ENCODE results near the gene CAPN3. TPM values are rescaled to one million over a fixed set of nuclear protein-coding genes. Genes with fewer than 3 reads are reported as not detected.

Gene CAPN3
- total and polyA plus RNA-seq, 5 donors from 2014 or later: 0.21 to 15.6 TPM; not detected in 3

- no peaks in the 10 kb centered on the region for H3K9me3 Mint-ChIP-seq
- no peak overlapping the region for H3K27ac Mint-ChIP-seq
- H3K4me1 Mint-ChIP-seq: no peaks in the 10 kb centered on the region
- no peaks in the 10 kb centered on the region for H3K27me3 Mint-ChIP-seq
- ATAC-seq (ENCODE audit: low read depth in 2 of 2): no peak
- no peak overlapping the region for H3K4me3 Mint-ChIP-seq
- Histone ChIP-seq H3K36me3 (ENCODE audit: control insufficient read depth, insufficient read depth, low read length) (peaks cover 75% of the 10 kb centered on the region), H3K27me3 (ENCODE audit: control insufficient read depth, insufficient read depth, low read length) (no peaks in the 10 kb centered on the region), H3K4me1 (ENCODE audit: control insufficient read depth, insufficient read depth, low read length, poor library complexity, severe bottlenecking) (no peaks in the 10 kb centered on the region), H3K4me3 (ENCODE audit: low read depth, low read length) (no peak overlapping the region), H3K9me3 (ENCODE audit: control insufficient read depth in 2 of 2, low read length in 2 of 2) (no peaks in the 10 kb centered on the region), H3K27ac (ENCODE audit: insufficient read depth, low read length, poor library complexity, severe bottlenecking) (no peak overlapping the region)
- no peak for DNase-seq
- peaks cover 56% of the 10 kb centered on the region for H3K36me3 Mint-ChIP-seq
Observed at GRCh38 chr15:42447599-42447998, 88.3 kb downstream of the CAPN3 start.

DNA sequence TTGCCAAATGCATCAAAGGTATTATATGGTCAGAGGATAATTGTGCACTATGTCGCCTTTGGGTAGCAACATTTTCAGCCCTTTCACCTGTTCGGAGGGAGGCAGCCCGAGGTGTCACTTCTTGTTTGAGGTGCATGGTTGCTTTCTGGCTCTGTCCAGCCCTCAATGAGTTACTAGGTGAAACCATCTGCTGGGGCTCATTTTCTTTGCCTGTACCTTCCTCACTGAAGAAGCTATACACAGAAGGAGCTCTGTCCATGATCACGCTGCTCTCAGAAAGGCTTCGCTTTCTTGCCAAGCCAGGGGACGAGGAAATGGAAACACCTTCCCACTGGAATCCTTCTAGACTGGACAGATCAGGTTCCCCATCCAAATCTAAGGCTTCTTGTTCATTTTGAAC is 89.0 kb downstream of the CAPN3 start:
- Histone ChIP-seq H3K9me3 (ENCODE audit: control insufficient read depth in 2 of 2, low read length in 2 of 2) (no peaks in the 10 kb centered on the region), H3K27ac (ENCODE audit: insufficient read depth, low read length, poor library complexity, severe bottlenecking) (no peak overlapping the region), H3K4me1 (ENCODE audit: control insufficient read depth, insufficient read depth, low read length, poor library complexity, severe bottlenecking) (no peaks in the 10 kb centered on the region), H3K27me3 (ENCODE audit: control insufficient read depth, insufficient read depth, low read length) (no peaks in the 10 kb centered on the region), H3K4me3 (ENCODE audit: low read depth, low read length) (no peak overlapping the region), H3K36me3 (ENCODE audit: control insufficient read depth, insufficient read depth, low read length) (peaks cover 74% of the 10 kb centered on the region)
- Mint-ChIP-seq H3K36me3 (peaks cover 56% of the 10 kb centered on the region), H3K4me1 (no peaks in the 10 kb centered on the region), H3K27ac (no peak overlapping the region), H3K9me3 (no peaks in the 10 kb centered on the region), H3K4me3 (no peak overlapping the region), H3K27me3 (no peaks in the 10 kb centered on the region)
- DNase-seq: no peak
- ATAC-seq (ENCODE audit: low read depth in 2 of 2): no peak

- DNase-seq (no peak), ATAC-seq (ENCODE audit: low read depth in 2 of 2) (no peak)
- no peaks in the 10 kb centered on the region for H3K27me3 ChIP-seq (ENCODE audit: control insufficient read depth, insufficient read depth, low read length)
- no peak overlapping the region for H3K27ac ChIP-seq (ENCODE audit: insufficient read depth, low read length, poor library complexity, severe bottlenecking)
- no peak overlapping the region for H3K4me3 ChIP-seq (ENCODE audit: low read depth, low read length)
- no peaks in the 10 kb centered on the region for H3K4me1 ChIP-seq (ENCODE audit: control insufficient read depth, insufficient read depth, low read length, poor library complexity, severe bottlenecking)
- Mint-ChIP-seq H3K27ac (peak overlapping the region in 2 of 3 donors; percentile 7 to 74), H3K9me3 (no peaks in the 10 kb centered on the region), H3K27me3 (no peaks in the 10 kb centered on the region), H3K36me3 (peaks cover 53% of the 10 kb centered on the region), H3K4me1 (no peaks in the 10 kb centered on the region), H3K4me3 (no peak overlapping the region)
- H3K36me3 ChIP-seq (ENCODE audit: control insufficient read depth, insufficient read depth, low read length): peaks cover 69% of the 10 kb centered on the region
- no peaks in the 10 kb centered on the region for H3K9me3 ChIP-seq (ENCODE audit: control insufficient read depth in 2 of 2, low read length in 2 of 2)
Observed at GRCh38 chr15:42449770-42450424, 90.6 kb downstream of the CAPN3 start.

GRCh38 chr15:42450425-42450790 is 91.1 kb downstream of the CAPN3 start:
- peaks cover 64% of the 10 kb centered on the region for H3K36me3 ChIP-seq (ENCODE audit: control insufficient read depth, insufficient read depth, low read length)
- Mint-ChIP-seq H3K9me3 (no peaks in the 10 kb centered on the region), H3K4me1 (no peaks in the 10 kb centered on the region), H3K36me3 (peaks cover 48% of the 10 kb centered on the region), H3K4me3 (no peak overlapping the region), H3K27ac (peak overlapping the region in 1 of 3 donors; percentile 74), H3K27me3 (no peaks in the 10 kb centered on the region)
- ATAC-seq (ENCODE audit: low read depth in 2 of 2) (no peak), DNase-seq (no peak)
- H3K9me3 ChIP-seq (ENCODE audit: control insufficient read depth in 2 of 2, low read length in 2 of 2): no peaks in the 10 kb centered on the region
- no peak overlapping the region for H3K4me3 ChIP-seq (ENCODE audit: low read depth, low read length)
- H3K27me3 ChIP-seq (ENCODE audit: control insufficient read depth, insufficient read depth, low read length): no peaks in the 10 kb centered on the region
- H3K27ac ChIP-seq (ENCODE audit: insufficient read depth, low read length, poor library complexity, severe bottlenecking): no peak overlapping the region
- H3K4me1 ChIP-seq (ENCODE audit: control insufficient read depth, insufficient read depth, low read length, poor library complexity, severe bottlenecking): no peaks in the 10 kb centered on the region

- ATAC-seq (ENCODE audit: low read depth in 2 of 2) (no peak), DNase-seq (no peak)
- Mint-ChIP-seq H3K9me3 (no peaks in the 10 kb centered on the region), H3K4me1 (peaks cover 0 to 11% (median 6%) of the 10 kb centered on the region in 4 donors), H3K27me3 (no peaks in the 10 kb centered on the region), H3K27ac (peak overlapping the region in 1 of 3 donors; percentile 69), H3K4me3 (no peak overlapping the region), H3K36me3 (peaks cover 31% of the 10 kb centered on the region)
- Histone ChIP-seq H3K4me3 (ENCODE audit: low read depth, low read length) (no peak overlapping the region), H3K4me1 (ENCODE audit: control insufficient read depth, insufficient read depth, low read length, poor library complexity, severe bottlenecking) (no peaks in the 10 kb centered on the region), H3K27ac (ENCODE audit: insufficient read depth, low read length, poor library complexity, severe bottlenecking) (no peak overlapping the region), H3K27me3 (ENCODE audit: control insufficient read depth, insufficient read depth, low read length) (no peaks in the 10 kb centered on the region), H3K9me3 (ENCODE audit: control insufficient read depth in 2 of 2, low read length in 2 of 2) (no peaks in the 10 kb centered on the region), H3K36me3 (ENCODE audit: control insufficient read depth, insufficient read depth, low read length) (peaks cover 40% of the 10 kb centered on the region)
Observed at GRCh38 chr15:42453826-42454225, 94.5 kb downstream of the CAPN3 start.

DNA sequence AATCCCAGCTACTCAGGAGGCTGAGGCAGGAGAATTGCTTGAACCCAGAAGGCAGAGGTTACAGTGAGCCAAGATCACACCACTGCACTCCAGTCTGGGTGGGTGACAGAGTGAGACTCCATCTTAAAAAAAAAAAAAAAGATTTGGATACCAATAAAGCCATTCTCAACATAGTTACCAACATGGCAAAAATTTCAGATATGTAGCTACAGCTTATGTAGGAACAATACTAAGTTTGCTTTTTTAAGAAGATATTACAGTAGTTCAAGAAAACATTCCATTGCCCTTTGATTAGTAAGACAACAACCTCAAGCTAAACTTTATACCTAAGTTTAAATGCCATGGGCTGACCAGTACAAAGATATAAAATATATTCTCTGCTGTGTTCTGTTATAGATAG is 97.2 kb downstream of the CAPN3 start:
- H3K4me3 Mint-ChIP-seq: no peak overlapping the region
- ATAC-seq (ENCODE audit: low read depth in 2 of 2): no peak
- H3K27ac ChIP-seq (ENCODE audit: insufficient read depth, low read length, poor library complexity, severe bottlenecking): no peak overlapping the region

GRCh38 chr15:42456971-42457370 is 97.7 kb downstream of the CAPN3 start:
- ATAC-seq (ENCODE audit: low read depth in 2 of 2): no peak
- Mint-ChIP-seq H3K4me1 (peaks cover 6 to 23% (median 14%) of the 10 kb centered on the region in 4 donors), H3K36me3 (peaks cover 6% of the 10 kb centered on the region), H3K27ac (no peak overlapping the region), H3K9me3 (no peaks in the 10 kb centered on the region), H3K27me3 (no peaks in the 10 kb centered on the region), H3K4me3 (no peak overlapping the region)
- no peak overlapping the region for H3K27ac ChIP-seq (ENCODE audit: insufficient read depth, low read length, poor library complexity, severe bottlenecking)
- no peaks in the 10 kb centered on the region for H3K27me3 ChIP-seq (ENCODE audit: control insufficient read depth, insufficient read depth, low read length)
- peaks cover 11% of the 10 kb centered on the region for H3K36me3 ChIP-seq (ENCODE audit: control insufficient read depth, insufficient read depth, low read length)
- H3K4me1 ChIP-seq (ENCODE audit: control insufficient read depth, insufficient read depth, low read length, poor library complexity, severe bottlenecking): no peaks in the 10 kb centered on the region
- DNase-seq: no peak
- no peaks in the 10 kb centered on the region for H3K9me3 ChIP-seq (ENCODE audit: control insufficient read depth in 2 of 2, low read length in 2 of 2)
- H3K4me3 ChIP-seq (ENCODE audit: low read depth, low read length): no peak overlapping the region

More for the DNA sequence above, 97.2 kb downstream of the CAPN3 start:
- DNase-seq: no peak
- Mint-ChIP-seq H3K36me3 (peaks cover 10% of the 10 kb centered on the region), H3K27ac (no peak overlapping the region), H3K4me1 (peaks cover 6 to 19% (median 12%) of the 10 kb centered on the region in 4 donors), H3K9me3 (no peaks in the 10 kb centered on the region), H3K27me3 (no peaks in the 10 kb centered on the region)
- H3K36me3 ChIP-seq (ENCODE audit: control insufficient read depth, insufficient read depth, low read length): peaks cover 15% of the 10 kb centered on the region
- no peaks in the 10 kb centered on the region for H3K27me3 ChIP-seq (ENCODE audit: control insufficient read depth, insufficient read depth, low read length)
- H3K4me3 ChIP-seq (ENCODE audit: low read depth, low read length): no peak overlapping the region
- H3K9me3 ChIP-seq (ENCODE audit: control insufficient read depth in 2 of 2, low read length in 2 of 2): no peaks in the 10 kb centered on the region
- H3K4me1 ChIP-seq (ENCODE audit: control insufficient read depth, insufficient read depth, low read length, poor library complexity, severe bottlenecking): no peaks in the 10 kb centered on the region

Data from CD4-positive, CD25-positive, alpha-beta regulatory T cell (primary cell).